Loucy (cell line): ENCODE measurements around the gene HIF1A.

ENCODE experiments used
- H2AFZ ChIP-seq: fragments of 200-600 bp; sonication (generic); 2 replicates; pipeline ENCODE4 v1.6.0; 2016; ENCODE audit warnings: antibody characterized with exemption, mild to moderate bottlenecking, low read length, moderate library complexity
- H3F3A ChIP-seq: fragments of 200-600 bp; 2 replicates; pipeline ENCODE4 v1.6.0; 2016; ENCODE audit warnings: antibody characterized with exemption, low read depth, mild to moderate bottlenecking
- H3K27me3 ChIP-seq: fragments of 200-600 bp; sonication (generic); 2 replicates; pipeline ENCODE4 v1.6.1; 2014; ENCODE audit warnings: low read length, mild to moderate bottlenecking; ENCODE audit not compliant: insufficient read depth, poor library complexity, severe bottlenecking
- H3K36me3 ChIP-seq: fragments of 200-600 bp; sonication (generic); 2 replicates; pipeline ENCODE4 v1.6.1; 2016; ENCODE audit warnings: low read length; ENCODE audit not compliant: insufficient read depth
- H3K4me1 ChIP-seq: fragments of 200-600 bp; sonication (generic); 2 replicates; pipeline ENCODE4 v1.5.1; 2014; ENCODE audit warnings: low read length, mild to moderate bottlenecking; ENCODE audit not compliant: insufficient read depth, poor library complexity, severe bottlenecking
- H3K4me2 ChIP-seq: fragments of 200-600 bp; sonication (generic); 2 replicates; pipeline ENCODE4 v1.6.0; 2014; ENCODE audit warnings: antibody characterized with exemption, low read length, low read depth, mild to moderate bottlenecking; ENCODE audit not compliant: poor library complexity, severe bottlenecking
- H3K4me3 ChIP-seq: fragments of 200-600 bp; sonication (generic); 2 replicates; pipeline ENCODE4 v1.5.1; 2014; ENCODE audit warnings: low read length, mild to moderate bottlenecking, mixed read lengths; ENCODE audit not compliant: poor library complexity, severe bottlenecking
- H3K79me2 ChIP-seq: fragments of 200-600 bp; sonication (generic); 2 replicates; pipeline ENCODE4 v1.6.1; 2014; ENCODE audit warnings: low read length; ENCODE audit not compliant: insufficient read depth
- H3K9ac ChIP-seq: fragments of 200-600 bp; sonication (generic); 2 replicates; pipeline ENCODE4 v1.6.0; 2014; ENCODE audit warnings: mild to moderate bottlenecking, low read depth, low read length, moderate library complexity; ENCODE audit not compliant: poor library complexity, severe bottlenecking
- H3K9me2 ChIP-seq: fragments of 200-600 bp; sonication (generic); replicated peaks from 2 replicates; pipeline ENCODE4 v1.6.1; 2016; ENCODE audit warnings: low read depth, low read length, mixed read lengths
- H3K9me3 ChIP-seq: fragments of 200-600 bp; sonication (generic); 2 replicates; pipeline ENCODE4 v1.6.1; 2014; ENCODE audit warnings: mild to moderate bottlenecking, antibody characterized with exemption, low read length, low read depth; ENCODE audit not compliant: insufficient read depth
- H4K20me1 ChIP-seq: fragments of 200-600 bp; sonication (generic); 2 replicates; pipeline ENCODE4 v1.6.0; 2014; ENCODE audit warnings: antibody characterized with exemption, low read length, mild to moderate bottlenecking; ENCODE audit not compliant: insufficient read depth, poor library complexity, severe bottlenecking
- EZH2phosphoT487 ChIP-seq: fragments of 200-600 bp; IDR thresholded peaks from 2 replicates; pipeline ENCODE4 v1.6.1; 2018; ENCODE audit warnings: antibody characterized with exemption, mild to moderate bottlenecking, moderate library complexity, borderline replicate concordance
- TF ChIP-seq, protein P1 (sequence below): fragments of 200-600 bp; sonication (generic); conservative IDR thresholded peaks from 2 replicates; pipeline ENCODE4 v1.5.1; 2014; ENCODE audit warnings: mild to moderate bottlenecking, antibody characterized with exemption, low read length

The HIF1A gene

DNA sequence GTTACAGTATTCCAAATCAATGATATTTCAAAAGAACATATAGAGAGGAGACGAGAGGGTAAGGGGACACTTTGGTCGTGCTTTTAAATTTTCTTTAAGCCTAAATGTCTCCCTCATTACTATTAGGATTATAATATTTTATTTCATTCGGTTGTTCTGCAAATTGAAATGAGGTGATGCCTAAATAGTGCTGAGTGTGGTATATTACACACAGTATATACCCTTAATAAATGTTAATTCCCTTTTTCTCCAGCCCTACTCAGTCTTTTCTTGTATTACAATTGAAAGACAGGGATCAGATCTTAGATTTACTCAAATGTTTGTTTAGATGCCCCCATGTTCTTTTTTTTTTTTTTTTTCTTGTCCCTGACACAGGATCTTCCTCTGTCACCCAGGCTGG is 74.6 kb downstream of the HIF1A start:
- Histone ChIP-seq H3K9ac (no peak overlapping the region), H3K36me3 (peaks cover 32% of the 10 kb centered on the region; the same call in 1 of the 2 replicates), H3K9me2 (no peaks in the 10 kb centered on the region)

DNA sequence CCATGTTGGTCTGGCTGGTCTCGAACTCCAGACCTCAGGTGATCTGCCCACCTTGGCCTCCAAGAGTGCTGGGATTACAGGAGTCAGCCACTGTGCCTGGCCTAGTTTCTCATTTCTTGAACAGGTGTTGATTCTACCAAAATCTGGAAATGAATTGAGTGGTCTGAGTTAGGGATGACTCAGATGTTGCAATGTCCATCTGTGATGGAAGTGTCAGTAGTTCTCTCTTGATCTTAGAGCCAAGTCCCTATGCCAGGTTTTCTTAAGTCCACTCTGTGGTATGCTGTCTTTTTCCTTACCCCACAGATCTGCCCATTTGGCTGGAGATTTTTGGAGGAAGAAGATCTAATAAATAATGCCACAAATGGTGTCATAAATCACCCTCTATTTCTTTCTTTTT is 79.5 kb downstream of the HIF1A start:
- no peaks in the 10 kb centered on the region for H3K27me3 ChIP-seq
- no peak overlapping the region for H3K4me2 ChIP-seq
- no peak overlapping the region for H3K9ac ChIP-seq
- H3K36me3 ChIP-seq: peaks cover 50% of the 10 kb centered on the region; the same call in 1 of the 2 replicates
- H3F3A ChIP-seq: no peaks in the 10 kb centered on the region
- peaks cover 9% of the 10 kb centered on the region for H3K4me1 ChIP-seq
- no peak overlapping the region for H3K4me3 ChIP-seq
- no peaks in the 10 kb centered on the region for H3K9me3 ChIP-seq
- no peak overlapping the region for H2AFZ ChIP-seq
- peaks cover 6% of the 10 kb centered on the region; the same call in 1 of the 2 replicates for H3K79me2 ChIP-seq
- H4K20me1 ChIP-seq: no peaks in the 10 kb centered on the region
- no peak for TF ChIP-seq EZH2phosphoT487
- TF ChIP-seq, protein P1, sequence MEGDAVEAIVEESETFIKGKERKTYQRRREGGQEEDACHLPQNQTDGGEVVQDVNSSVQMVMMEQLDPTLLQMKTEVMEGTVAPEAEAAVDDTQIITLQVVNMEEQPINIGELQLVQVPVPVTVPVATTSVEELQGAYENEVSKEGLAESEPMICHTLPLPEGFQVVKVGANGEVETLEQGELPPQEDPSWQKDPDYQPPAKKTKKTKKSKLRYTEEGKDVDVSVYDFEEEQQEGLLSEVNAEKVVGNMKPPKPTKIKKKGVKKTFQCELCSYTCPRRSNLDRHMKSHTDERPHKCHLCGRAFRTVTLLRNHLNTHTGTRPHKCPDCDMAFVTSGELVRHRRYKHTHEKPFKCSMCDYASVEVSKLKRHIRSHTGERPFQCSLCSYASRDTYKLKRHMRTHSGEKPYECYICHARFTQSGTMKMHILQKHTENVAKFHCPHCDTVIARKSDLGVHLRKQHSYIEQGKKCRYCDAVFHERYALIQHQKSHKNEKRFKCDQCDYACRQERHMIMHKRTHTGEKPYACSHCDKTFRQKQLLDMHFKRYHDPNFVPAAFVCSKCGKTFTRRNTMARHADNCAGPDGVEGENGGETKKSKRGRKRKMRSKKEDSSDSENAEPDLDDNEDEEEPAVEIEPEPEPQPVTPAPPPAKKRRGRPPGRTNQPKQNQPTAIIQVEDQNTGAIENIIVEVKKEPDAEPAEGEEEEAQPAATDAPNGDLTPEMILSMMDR: no peak
- H3K9me2 ChIP-seq: no peaks in the 10 kb centered on the region

More for the DNA sequence above, 74.6 kb downstream of the HIF1A start:
- no peak overlapping the region for H3K4me3 ChIP-seq
- no peaks in the 10 kb centered on the region for H4K20me1 ChIP-seq
- no peak overlapping the region for H3K4me2 ChIP-seq
- TF ChIP-seq EZH2phosphoT487: no peak
- TF ChIP-seq, protein P1: no peak
- no peaks in the 10 kb centered on the region for H3K9me3 ChIP-seq
- no peaks in the 10 kb centered on the region for H3F3A ChIP-seq
- no peaks in the 10 kb centered on the region for H3K27me3 ChIP-seq
- H3K4me1 ChIP-seq: peaks cover 18% of the 10 kb centered on the region
- H3K79me2 ChIP-seq: peaks cover 44% of the 10 kb centered on the region
- H2AFZ ChIP-seq: no peak overlapping the region

DNA sequence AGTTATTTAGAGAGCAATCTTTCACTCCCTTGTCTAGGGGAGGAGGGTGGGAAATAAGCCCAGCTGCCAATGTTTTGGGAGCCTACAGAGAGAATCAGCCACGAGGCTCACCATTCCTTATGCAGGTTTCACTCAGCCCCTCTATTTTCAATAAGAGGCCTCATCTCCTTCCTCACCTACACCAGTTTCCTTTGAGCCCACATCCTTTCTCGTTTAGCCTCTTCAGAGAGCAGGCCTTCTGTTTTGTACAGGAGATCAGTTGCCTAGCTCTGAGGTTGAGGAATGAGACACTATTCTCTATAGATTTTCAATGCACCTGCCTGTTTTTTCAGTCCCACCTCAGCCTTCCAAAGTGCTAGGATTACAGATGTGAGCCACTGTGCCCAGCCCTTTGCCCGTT is 84.8 kb downstream of the HIF1A start:
- Histone ChIP-seq H3K4me3 (peak overlapping the region; percentile 10), H3K27me3 (no peaks in the 10 kb centered on the region), H3K9me3 (no peaks in the 10 kb centered on the region), H3F3A (no peaks in the 10 kb centered on the region), H3K79me2 (no peaks in the 10 kb centered on the region), H3K4me1 (peaks cover 16% of the 10 kb centered on the region), H2AFZ (no peak overlapping the region), H3K36me3 (peaks cover 60% of the 10 kb centered on the region; the same call in 1 of the 2 replicates), H3K9ac (peak overlapping the region; percentile 31), H4K20me1 (no peaks in the 10 kb centered on the region), H3K4me2 (peak overlapping the region; percentile 40), H3K9me2 (no peaks in the 10 kb centered on the region)
- TF ChIP-seq, protein P1: no peak
- no peak for TF ChIP-seq EZH2phosphoT487
